Ovary (tissue), 3 donors: ENCODE data around the gene GPATCH4.

Source experiments
- CTCF ChIP-seq, 3 donors: fragments of 450-650 bp in 2 of 3; fragments of 200-600 bp in 1 of 3; IDR thresholded peaks; one replicate each; pipeline versions ENCODE4 v1.5.1 to v1.8.0; 2016 to 2022; ENCODE audit warnings: antibody characterized with exemption in 3 of 3, mild to moderate bottlenecking in 1 of 3
- POLR2A ChIP-seq: fragments of 450-650 bp; IDR thresholded peaks from one replicate; pipeline ENCODE4 v1.6.1; 2017; ENCODE audit warnings: antibody characterized with exemption, mild to moderate bottlenecking, moderate library complexity
- donor health status: DM: no; HTN: no; CAD: no.

DNA sequence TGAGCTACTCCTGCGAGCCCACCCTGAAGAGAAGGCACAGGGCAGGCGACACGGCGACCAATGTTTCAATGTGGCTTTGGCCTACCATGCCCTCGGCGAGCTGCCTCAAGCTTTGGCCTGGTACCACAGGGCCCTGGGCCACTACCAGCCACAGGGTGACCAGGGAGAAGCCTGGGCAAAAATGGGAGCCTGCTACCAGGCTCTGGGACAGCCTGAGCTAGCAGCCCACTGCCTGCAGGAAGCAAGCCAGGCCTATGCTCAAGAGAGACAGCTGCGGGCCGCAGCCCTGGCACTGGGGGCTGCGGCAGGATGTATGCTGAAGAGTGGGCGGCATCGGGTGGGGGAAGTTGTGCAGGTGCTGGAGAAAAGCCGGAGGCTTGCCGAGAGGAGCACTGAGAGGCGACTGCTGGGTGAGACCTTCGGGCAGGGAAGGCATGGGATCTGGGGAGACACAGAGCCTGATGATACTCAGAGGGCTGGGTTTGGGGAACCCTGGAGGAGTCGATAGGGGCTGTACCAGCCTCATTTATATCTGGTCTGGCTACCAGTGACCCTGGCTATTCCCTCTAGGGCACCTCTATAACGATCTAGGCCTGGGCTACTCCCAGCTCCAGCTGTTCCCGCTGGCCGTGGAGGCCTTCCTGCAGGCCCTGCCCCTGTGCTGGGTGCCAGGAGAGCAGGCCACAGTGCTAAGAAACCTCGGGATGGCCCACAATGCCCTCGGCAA, 19.5 kb downstream of the GPATCH4 start:
- TF ChIP-seq CTCF (IDR thresholded peaks at IDR 0.05), result no peak
- TF ChIP-seq POLR2A, result no peak
